Measurements from ENCODE around the gene PIMREG.
A peak's percentile ranks its signal among the peaks of the same experiment; 100 is the strongest.

The PIMREG gene

DNA sequence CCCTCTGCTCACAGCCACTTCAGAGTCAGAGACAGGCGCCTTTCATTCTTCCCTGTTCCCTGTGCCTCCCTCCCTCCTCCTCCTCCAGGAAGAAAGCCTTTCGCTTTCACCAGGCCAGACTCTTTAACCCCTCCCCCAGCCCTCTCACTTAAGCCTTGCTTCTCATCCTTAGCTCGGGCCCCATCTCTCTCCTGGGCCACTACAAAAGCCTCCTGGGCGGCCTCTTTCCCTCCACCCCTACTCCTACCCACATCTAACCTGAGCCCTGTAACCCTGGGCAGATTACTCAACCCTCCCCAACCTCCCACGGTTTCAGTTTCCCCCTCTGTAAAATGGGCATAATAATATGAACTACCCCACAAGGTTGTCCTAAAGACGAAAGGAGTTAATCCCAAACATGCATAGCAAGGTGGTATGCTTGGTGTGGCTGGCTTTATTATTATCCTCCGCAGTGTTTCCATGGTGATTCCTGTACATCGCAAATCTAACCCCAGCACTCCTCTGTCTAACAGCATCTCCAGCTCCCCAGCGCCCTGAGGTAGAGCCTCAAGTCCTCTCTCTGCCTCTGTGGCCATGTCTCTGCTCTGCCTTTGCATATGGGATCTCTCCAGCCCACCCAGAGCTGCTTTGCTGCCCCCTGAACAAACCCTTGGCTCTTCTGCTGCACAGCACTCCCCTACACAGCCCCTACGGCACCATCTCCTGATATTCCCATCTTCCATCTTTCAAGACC, 17.7 kb downstream of the PIMREG start:
- no peak for DNase-seq (ENCODE audit: low read depth)

DNA sequence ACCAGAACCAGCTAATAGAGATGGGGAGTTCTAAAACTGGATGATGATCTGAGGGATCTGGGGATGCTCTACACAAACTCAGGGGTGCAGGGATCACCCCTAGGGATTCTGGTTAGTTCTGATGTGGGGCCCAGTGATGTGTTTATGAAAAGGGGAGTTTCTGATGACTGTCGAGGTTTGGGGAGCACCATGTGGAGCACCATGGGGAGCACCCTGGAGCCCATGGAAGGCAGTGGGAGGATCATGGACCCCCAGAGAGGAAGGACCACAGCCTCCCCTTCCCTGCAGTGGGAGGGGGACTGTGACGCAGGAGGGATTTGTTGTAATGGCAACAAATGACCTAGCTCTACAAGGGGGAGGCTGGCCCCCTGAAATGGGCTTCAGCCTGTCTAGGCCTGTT, 18.4 kb downstream of the PIMREG start:
- DNase-seq (ENCODE audit: low read depth), result no peak

DNA sequence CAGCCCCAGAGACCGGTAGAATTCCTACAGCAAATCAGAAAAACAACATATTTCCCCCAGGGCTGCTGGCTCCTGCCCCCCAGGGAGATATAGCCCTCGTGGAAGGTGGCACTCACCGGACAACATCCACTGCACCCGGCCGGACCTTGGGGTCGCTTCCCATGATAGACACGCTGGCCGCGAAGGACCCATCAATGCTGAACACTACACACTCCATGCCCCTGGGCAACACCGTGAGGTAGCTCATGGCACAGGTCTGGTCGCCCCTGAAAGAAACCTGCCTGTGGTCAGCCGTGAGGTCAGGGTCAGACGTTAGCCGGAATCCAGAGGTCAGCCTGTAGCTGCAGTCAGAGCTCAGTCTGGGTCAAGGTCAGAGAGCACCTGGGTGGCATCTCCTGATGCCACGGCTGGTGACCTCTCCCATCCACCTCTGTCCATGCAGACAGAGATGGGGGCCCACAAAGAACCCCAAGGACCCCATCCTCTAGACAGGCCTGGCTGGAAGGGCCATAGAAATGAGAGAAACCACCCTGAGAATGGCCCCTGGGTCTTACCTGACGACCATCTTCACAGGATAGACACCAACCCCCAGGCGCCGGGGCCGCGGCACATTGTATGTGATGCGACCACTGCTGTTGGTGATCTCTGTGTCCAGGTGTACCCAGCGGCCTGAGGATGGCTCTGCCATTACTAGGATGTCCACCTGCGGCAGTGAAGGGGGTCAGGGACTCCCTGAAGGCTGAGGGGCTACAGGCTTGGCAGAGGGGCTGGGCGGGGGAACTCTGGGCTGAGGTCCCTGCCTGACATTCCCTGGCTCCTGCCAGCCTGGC, 19.6 kb downstream of the PIMREG start:
- no peak for DNase-seq (ENCODE audit: low read depth)

- no peak for DNase-seq (ENCODE audit: low read depth)
These were observed 20.3 kb downstream of the PIMREG start for GRCh38 chr17:6464446-6465041.

- no peak for DNase-seq (ENCODE audit: low read depth)
These were observed 21.1 kb downstream of the PIMREG start for GRCh38 chr17:6465206-6466003.

- DNase-seq (ENCODE audit: low read depth), result no peak
These were observed 23.3 kb downstream of the PIMREG start for GRCh38 chr17:6467567-6467966.

GRCh38 chr17:6468051-6468790, 24.0 kb downstream of the PIMREG start:
- DNase-seq (ENCODE audit: low read depth), result no peak

DNA sequence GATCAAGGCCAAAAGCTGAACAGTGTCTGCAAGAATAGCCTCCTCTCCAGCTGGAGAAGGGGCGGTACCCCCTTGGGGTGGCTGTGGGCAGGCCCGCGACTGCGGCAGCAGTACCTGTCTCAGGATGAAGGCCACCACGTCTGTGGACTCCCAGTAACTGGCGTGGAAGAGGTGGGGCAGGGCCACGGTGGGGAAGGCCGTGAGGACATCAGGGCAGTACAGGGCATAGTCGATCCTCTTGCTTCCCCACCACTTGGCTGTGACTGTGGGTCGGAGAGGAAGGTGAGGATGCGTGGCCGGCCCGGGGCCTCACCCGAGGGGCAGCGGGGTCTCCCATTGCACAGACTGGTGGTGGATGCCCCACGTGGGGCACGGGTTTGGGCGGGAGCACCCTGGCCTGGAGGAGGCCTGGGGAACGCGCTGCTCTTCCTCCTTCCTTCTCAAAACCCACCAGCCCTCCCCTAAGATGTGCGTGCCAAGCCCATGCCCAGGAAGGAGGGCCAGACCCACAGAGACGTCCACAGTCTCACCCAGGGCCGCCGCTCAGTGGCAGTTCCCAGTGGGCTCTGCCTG, 26.0 kb downstream of the PIMREG start:
- DNase-seq (ENCODE audit: low read depth), result no peak

DNA sequence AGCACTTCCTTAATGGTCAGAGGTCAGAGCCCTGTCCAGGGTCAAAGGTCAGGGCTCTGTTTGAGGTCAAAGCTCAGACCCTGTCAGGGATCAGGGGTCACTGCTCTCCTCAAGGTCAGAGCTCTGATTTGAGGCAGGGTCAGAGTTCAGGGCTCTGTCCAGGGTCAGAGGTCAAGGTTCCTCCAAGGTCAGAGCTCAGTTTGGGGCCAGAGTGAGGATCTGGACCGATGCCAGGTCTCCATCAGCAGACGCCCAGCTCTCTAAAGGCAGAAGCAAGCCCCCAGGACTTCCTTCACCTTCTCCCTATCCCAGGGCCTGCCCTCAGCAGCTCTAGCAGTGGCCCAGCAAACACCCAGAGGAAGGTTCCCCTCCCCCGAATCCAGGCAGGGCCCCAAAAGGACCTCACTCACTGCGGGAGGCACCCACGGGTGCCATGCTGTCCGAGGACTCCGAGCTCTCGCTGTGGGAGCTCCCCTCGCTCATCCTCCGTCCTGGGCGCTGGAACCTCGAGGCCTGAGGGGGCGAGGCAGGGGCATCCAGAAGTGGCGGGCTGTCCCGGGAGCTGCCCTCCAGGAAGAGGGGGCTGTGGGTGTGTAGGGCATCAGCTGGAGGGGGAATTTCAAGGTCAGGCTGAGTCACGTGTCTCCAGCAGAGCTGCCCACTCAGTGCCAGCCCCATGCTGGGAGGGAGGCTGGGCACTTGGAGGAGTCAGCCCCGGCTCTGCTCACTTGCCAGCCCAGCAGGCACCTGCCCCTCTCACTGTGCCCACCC, 26.7 kb downstream of the PIMREG start:
- no peak for DNase-seq (ENCODE audit: low read depth)

GRCh38 chr17:6471531-6472465, 27.5 kb downstream of the PIMREG start:
- DNase-seq (ENCODE audit: low read depth), result peak; percentile 29

DNA sequence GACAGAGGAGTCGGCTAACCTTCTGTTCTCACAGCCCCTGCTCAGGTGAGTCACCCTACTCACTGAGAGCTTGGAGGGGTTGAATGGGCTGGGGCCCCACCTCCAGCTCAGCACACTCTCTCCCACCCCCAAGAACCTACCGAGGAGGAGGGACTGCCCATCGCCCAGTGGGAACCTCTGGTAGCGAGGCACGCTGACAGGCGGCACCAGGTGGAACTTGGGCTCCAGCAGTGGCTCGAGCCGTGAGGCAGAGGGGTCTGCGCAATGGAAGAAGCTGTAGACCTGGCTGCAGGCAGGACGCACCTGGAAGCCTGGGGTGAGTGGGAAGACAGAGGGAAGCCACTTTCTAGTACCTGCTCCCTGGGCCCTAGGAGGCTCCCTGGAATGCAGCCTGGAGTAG, 28.3 kb downstream of the PIMREG start:
- no peak for DNase-seq (ENCODE audit: low read depth)

DNA sequence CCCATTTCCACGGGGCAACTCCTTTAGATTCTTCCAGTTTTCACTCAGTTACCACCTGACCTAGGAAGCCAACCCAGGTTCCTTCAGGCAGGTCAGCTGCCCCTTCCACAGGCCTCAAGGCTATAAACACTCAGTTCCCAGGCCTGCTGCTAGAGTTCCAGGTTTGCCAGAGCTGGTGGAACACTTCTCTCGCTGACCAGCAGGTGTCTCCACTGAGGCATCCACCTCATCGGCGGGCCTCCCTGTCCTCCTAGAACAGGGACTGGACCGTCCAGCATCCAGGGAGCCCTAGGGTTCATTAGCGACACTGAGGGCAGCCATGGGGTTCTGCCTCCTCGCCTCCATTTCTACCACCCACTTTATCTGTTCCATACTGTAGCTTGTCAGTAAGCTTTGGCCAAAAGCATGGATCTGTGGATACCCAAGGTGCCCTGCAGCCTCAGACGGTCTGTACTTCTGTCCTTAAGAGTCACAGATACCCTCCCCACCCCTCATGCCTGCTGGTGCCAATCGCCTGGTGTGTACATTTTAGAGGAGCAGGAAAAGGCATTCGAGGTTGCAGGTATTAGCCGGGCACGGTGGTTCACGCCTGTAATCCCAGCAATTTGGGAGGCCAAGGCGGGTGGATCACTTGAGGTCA, 29.0 kb downstream of the PIMREG start:
- DNase-seq (ENCODE audit: low read depth), result peak; percentile 28

DNA sequence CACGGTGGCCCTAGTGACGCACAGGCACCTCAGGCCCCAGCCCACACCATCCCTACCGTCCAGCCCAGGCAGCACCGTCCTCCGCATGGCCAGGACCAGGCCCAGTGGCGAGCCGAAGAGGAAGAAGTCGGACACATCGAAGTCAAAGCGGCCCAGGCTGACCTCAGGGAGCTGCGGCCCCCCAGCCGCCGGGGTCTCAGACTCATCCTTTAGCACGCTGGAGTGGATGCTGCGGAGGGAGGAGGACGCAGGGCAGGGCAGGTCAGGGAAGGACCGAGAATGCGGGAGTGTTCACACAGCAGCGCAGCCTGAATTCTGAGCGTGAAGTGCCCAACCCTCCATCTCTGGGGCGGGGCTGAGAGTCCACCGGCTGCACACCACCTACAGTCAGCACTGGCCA, 30.1 kb downstream of the PIMREG start:
- no peak for DNase-seq (ENCODE audit: low read depth)

DNA sequence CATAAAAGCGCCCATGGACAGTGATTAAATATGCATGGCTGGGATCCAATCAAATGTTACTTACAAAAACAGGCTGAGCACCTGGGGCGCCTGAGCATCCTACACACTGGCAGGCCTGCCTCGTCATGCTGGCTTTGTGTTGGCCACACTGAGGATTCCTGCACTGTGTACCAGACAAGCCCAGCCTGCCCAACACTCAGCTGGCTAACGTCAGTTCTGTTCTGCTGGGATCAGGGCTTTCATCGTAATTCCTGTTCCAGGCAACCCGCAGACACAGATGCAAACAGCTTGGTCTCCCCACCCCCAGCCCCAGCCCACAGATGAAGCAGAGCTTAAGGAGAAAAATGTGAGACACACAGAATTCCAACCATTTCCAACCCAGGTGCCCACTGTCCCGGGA, 30.7 kb downstream of the PIMREG start:
- DNase-seq (ENCODE audit: low read depth), result no peak

GRCh38 chr17:6475411-6475810, 31.2 kb downstream of the PIMREG start:
- DNase-seq (ENCODE audit: low read depth), result no peak

DNA sequence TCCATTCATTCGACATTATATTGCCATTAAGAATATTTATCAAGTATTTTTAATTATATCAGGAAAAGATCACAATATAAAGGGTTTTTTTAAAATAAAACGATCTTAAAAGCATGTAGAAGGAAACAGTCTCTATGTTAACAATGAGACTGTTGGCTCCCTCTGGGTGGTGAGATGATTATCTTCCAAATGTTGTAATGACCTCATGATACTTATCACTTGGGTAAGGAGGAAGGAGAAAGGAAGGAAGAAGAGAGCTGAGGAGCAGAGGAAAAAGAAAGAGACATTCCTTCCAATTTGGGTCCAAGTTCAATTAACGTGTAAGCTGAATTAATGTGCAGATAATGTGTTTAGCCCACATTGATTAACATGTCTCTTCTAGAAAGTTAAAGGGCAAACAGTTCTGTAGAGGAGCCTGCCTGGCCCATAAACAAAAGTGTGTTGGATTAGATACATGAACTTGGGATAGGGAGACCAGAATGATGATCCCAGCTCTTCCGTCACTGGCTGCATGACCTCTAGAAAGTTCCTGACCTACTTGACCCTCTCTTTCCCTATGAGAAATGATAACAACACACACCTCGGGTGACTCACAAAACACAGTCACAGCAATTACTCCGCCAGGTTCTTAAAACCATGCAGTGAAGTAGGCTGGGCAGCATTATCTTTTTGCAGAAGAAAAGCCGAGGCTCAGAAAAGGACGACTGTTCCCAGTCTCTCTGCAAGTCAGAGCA, 32.0 kb downstream of the PIMREG start:
- DNase-seq (ENCODE audit: low read depth), result no peak

- no peak for DNase-seq (ENCODE audit: low read depth)
These were observed 32.5 kb downstream of the PIMREG start for GRCh38 chr17:6476810-6477179.

GRCh38 chr17:6477831-6478383, 33.7 kb downstream of the PIMREG start:
- DNase-seq (ENCODE audit: low read depth), result no peak

All from HS-5 (cell line).